Sigmoid colon (tissue), 7 donors: ENCODE data around the gene PLA2G5. TPM values are rescaled to one million over a fixed set of nuclear protein-coding genes. Genes with fewer than 3 reads are reported as not detected.

ENCODE experiments used
- DNase-seq: peaks from one replicate; pipeline ENCODE4 v3.0.0-alpha.2; 2019
- H3K27ac ChIP-seq, 4 donors: fragments of 200-600 bp; sonication (generic); one replicate each; pipeline ENCODE4 v1.5.1; 2016 to 2019; ENCODE audit warnings: mild to moderate bottlenecking in 1 of 4
- H3K27me3 ChIP-seq, 3 donors: fragments of 200-600 bp; sonication (generic); one replicate each; pipeline ENCODE4 v1.5.1; 2019; ENCODE audit warnings: mild to moderate bottlenecking in 1 of 3
- H3K36me3 ChIP-seq, 4 donors: fragments of 200-600 bp; sonication (generic); one replicate each; pipeline ENCODE4 v1.5.1; 2016 to 2019
- H3K4me1 ChIP-seq, 4 donors: fragments of 200-600 bp; sonication (generic); one replicate each; pipeline ENCODE4 v1.5.1; 2017 to 2019
- H3K4me3 ChIP-seq, 4 donors: fragments of 200-600 bp; sonication (generic); one replicate each; pipeline ENCODE4 v1.5.1; 2017 to 2019; ENCODE audit warnings: mild to moderate bottlenecking in 2 of 4, moderate library complexity in 1 of 4
- H3K9me3 ChIP-seq, 4 donors: fragments of 200-600 bp in 3 of 4; sonication (generic) in 3 of 4; one replicate each; pipeline versions ENCODE4 v1.5.1 to v1.6.1; 2013 to 2019
- CTCF ChIP-seq, 4 experiments: fragments of 450-650 bp in 3 of 4; fragments of 200-600 bp in 1 of 4; IDR thresholded peaks; one replicate each; pipeline ENCODE4 v1.5.1; 2016 to 2019; ENCODE audit warnings: antibody characterized with exemption in 4 of 4, mild to moderate bottlenecking in 3 of 4, moderate library complexity in 2 of 4
- EP300 ChIP-seq, 4 donors: sonication (generic); formaldehyde crosslinking; IDR thresholded peaks; one replicate each; pipeline ENCODE4 v1.6.1; 2017; ENCODE audit warnings: antibody characterized with exemption in 4 of 4
- POLR2A ChIP-seq, 2 donors: fragments of 450-650 bp; IDR thresholded peaks; one replicate each; pipeline ENCODE4 v1.6.1; 2016; ENCODE audit warnings: antibody characterized with exemption in 2 of 2, mild to moderate bottlenecking in 2 of 2, moderate library complexity in 2 of 2
- POLR2AphosphoS5 ChIP-seq, 4 donors: sonication (generic); formaldehyde crosslinking; IDR thresholded peaks; one replicate each; pipeline ENCODE4 v1.6.1; 2017; ENCODE audit warnings: antibody characterized with exemption in 4 of 4
- WGBS, 2 donors: extraction: QIAGEN DNeasy Blood & Tissue Kit; methylation state at CpG; one replicate each; pipeline ENCODE4 v1.1.7; 2013; 5-methylcytosine and 5-hydroxymethylcytosine counted together
- intact Hi-C: fragments of 100-400 bp; cut with DNase I; formaldehyde crosslinking; loops from one replicate; pipeline ENCODE4 v1.15.1; 2023
- polyA plus RNA-seq, 3 donors: library from polyadenylated mRNA; stranded (reverse); fragments of 200-250 nt; gene quantifications; one replicate each; pipeline ENCODE4 v1.2.3, GENCODE V29; 2013
- total RNA-seq, 4 donors: library from RNA; depleted of rRNA; stranded (reverse); fragments of >200 nt; gene quantifications; one replicate each; pipeline ENCODE4 v1.1.0, GENCODE V29; 2016
- donor health status: healthy with polysubstance abuse.
- donor health status: Bipolar disorder and iron deficiency.
- donor health status: healthy.

The PLA2G5 gene
- total and polyA plus RNA-seq, 7 donors = 0.69 to 45.4 (median 18.6) TPM

GRCh38 chr1:20099533-20099932, 29.5 kb downstream of the PLA2G5 start:
- no peak overlapping the region for H3K4me3 ChIP-seq
- peaks cover 0 to 11% (median 2%) of the 10 kb centered on the region in 4 donors for H3K4me1 ChIP-seq
- H3K36me3 ChIP-seq = no peaks in the 10 kb centered on the region
- H3K27me3 ChIP-seq = no peaks in the 10 kb centered on the region
- no peak for TF ChIP-seq EP300 (IDR thresholded peaks at IDR 0.05)
- no peak for TF ChIP-seq POLR2A (IDR thresholded peaks at IDR 0.05)
- TF ChIP-seq CTCF (IDR thresholded peaks at IDR 0.05) = no peak
- TF ChIP-seq POLR2AphosphoS5 (IDR thresholded peaks at IDR 0.05) = no peak
- WGBS, 2 donors = 62 to 63% methylated on average over 3 of the region's 3 CpGs
- H3K27ac ChIP-seq = no peak overlapping the region
- DNase-seq = no peak
- intact Hi-C loops = no loop called here
- H3K9me3 ChIP-seq = no peaks in the 10 kb centered on the region

- Histone ChIP-seq H3K27ac (no peak overlapping the region), H3K9me3 (no peaks in the 10 kb centered on the region), H3K4me1 (peaks cover 0 to 11% (median 2%) of the 10 kb centered on the region in 4 donors), H3K36me3 (no peaks in the 10 kb centered on the region), H3K4me3 (no peak overlapping the region), H3K27me3 (no peaks in the 10 kb centered on the region)
- peak; percentile 70 for DNase-seq
- intact Hi-C loops = loop anchor here (2.0 to 10.0 kb wide), 4 partner anchors 52 to 384 kb away; partner anchors contain the start of gene CAMK2N1
- TF ChIP-seq POLR2AphosphoS5 (IDR thresholded peaks at IDR 0.05) (no peak), CTCF (IDR thresholded peaks at IDR 0.05) (peak; percentile 86 to 90 (median 88))
- 47 to 48% methylated on average over 14 of the region's 14 CpGs for WGBS, 2 donors
These were observed 30.8 kb downstream of the PLA2G5 start for GRCh38 chr1:20100632-20101355.

GRCh38 chr1:20102875-20103274, 32.9 kb downstream of the PLA2G5 start:
- peak in 1 of 4 donors; percentile 59 for TF ChIP-seq POLR2AphosphoS5 (IDR thresholded peaks at IDR 0.05)
- TF ChIP-seq EP300 (IDR thresholded peaks at IDR 0.05) = no peak
- TF ChIP-seq CTCF (IDR thresholded peaks at IDR 0.05) = no peak
- no peak for TF ChIP-seq POLR2A (IDR thresholded peaks at IDR 0.05)
- DNase-seq = no peak
- Histone ChIP-seq H3K4me1 (peaks cover 0 to 11% (median 2%) of the 10 kb centered on the region in 4 donors), H3K36me3 (no peaks in the 10 kb centered on the region), H3K27me3 (no peaks in the 10 kb centered on the region), H3K9me3 (no peaks in the 10 kb centered on the region), H3K4me3 (no peak overlapping the region), H3K27ac (no peak overlapping the region)
- 68 to 85% methylated on average over 1 of the region's 1 CpG for WGBS, 2 donors
- intact Hi-C loops = loop anchor here (5.0 to 10.0 kb wide), 2 partner anchors 109 to 382 kb away; partner anchors contain the start of gene CAMK2N1

GRCh38 chr1:20105856-20106255, 35.9 kb downstream of the PLA2G5 start:
- intact Hi-C loops = loop anchor here (10.0 kb wide), 1 partner anchor 379 kb away; the partner anchor contains the start of gene CAMK2N1
- Histone ChIP-seq H3K36me3 (no peaks in the 10 kb centered on the region), H3K27ac (no peak overlapping the region), H3K9me3 (no peaks in the 10 kb centered on the region), H3K4me3 (no peak overlapping the region), H3K4me1 (peaks cover 0 to 26% (median 9%) of the 10 kb centered on the region in 4 donors), H3K27me3 (no peaks in the 10 kb centered on the region)
- 38 to 56% methylated on average over 1 of the region's 1 CpG for WGBS, 2 donors
- no peak for TF ChIP-seq CTCF (IDR thresholded peaks at IDR 0.05)
- no peak for TF ChIP-seq POLR2A (IDR thresholded peaks at IDR 0.05)
- TF ChIP-seq POLR2AphosphoS5 (IDR thresholded peaks at IDR 0.05) = no peak
- TF ChIP-seq EP300 (IDR thresholded peaks at IDR 0.05) = no peak
- no peak for DNase-seq
